ENCODE results near the gene IRAK1. TPM values are rescaled to one million over a fixed set of nuclear protein-coding genes. Genes with fewer than 3 reads are reported as not detected.
A peak's percentile ranks its signal among the peaks of the same experiment; 100 is the strongest.

The IRAK1 gene
- total and polyA plus RNA-seq, 9 of the 15 experiments (the other 6 are each of a cell fraction or from before 2014, with no cell fraction given), result 11.6 to 261 (median 91.6) TPM

GRCh38 chrX:154002215-154002719 is 17.4 kb downstream of the IRAK1 start (continued):
- TF ChIP-seq AFF1 (IDR thresholded peaks at IDR 0.05; ENCODE audit: low read depth in 1 of 2, partially characterized antibody in 2 of 2), result peak in 1 of 2 experiments; percentile 8
- TF ChIP-seq SRSF3 (IDR thresholded peaks at IDR 0.05; ENCODE audit: insufficient read depth, low read length), result no peak
- TF ChIP-seq THRB (CRISPR knock-in tag; conservative IDR thresholded peaks at IDR 0.05), result peak; percentile 88; the same call in 1 of the 2 replicates
- peak; percentile 77 for TF ChIP-seq ZNF445 (CRISPR knock-in tag; IDR thresholded peaks at IDR 0.05; ENCODE audit: low read depth)
- no peak for TF ChIP-seq CREB3L1 (IDR thresholded peaks at IDR 0.05; ENCODE audit: borderline replicate concordance, low read depth)
- TF ChIP-seq TRIM28 (IDR thresholded peaks at IDR 0.05), result no peak
- TF ChIP-seq PML (IDR thresholded peaks at IDR 0.05; ENCODE audit: low read length), result no peak
- peak; percentile 29; the same call in 1 of the 2 replicates for TF ChIP-seq TFAP4 (CRISPR knock-in tag; IDR thresholded peaks at IDR 0.05; ENCODE audit: borderline replicate concordance)
- no peak for TF ChIP-seq NONO (IDR thresholded peaks at IDR 0.05; ENCODE audit: low read depth in 2 of 2, low read length in 1 of 2)
- no peak for TF ChIP-seq PRPF4 (IDR thresholded peaks at IDR 0.05; ENCODE audit: insufficient read depth, low read depth, low read length, poor library complexity, severe bottlenecking)
- TF ChIP-seq PKNOX1 (IDR thresholded peaks at IDR 0.05), result peak; percentile 58
- no peak for TF ChIP-seq HDAC1 (IDR thresholded peaks at IDR 0.05)
- 0 out of 2 replicates have a peak, but pooled peaks have one; percentile 20 for TF ChIP-seq ZKSCAN3 (CRISPR knock-in tag; IDR thresholded peaks at IDR 0.05)
- TF ChIP-seq HMGN3 (IDR thresholded peaks at IDR 0.05; ENCODE audit: borderline replicate concordance, extremely low read depth, insufficient read length, low read depth, low read length), result no peak
